Mucosa of descending colon (tissue), 3 donors: Measurements from ENCODE around the gene TSPAN15. TPM values are rescaled to one million over a fixed set of nuclear protein-coding genes. Genes with fewer than 3 reads are reported as not detected.
A peak's percentile ranks its signal among the peaks of the same experiment; 100 is the strongest.

ENCODE experiments used
- ATAC-seq: fragments of 200-7000 bp; cut with Tn5 transposase; one replicate; pipeline ENCODE4 v1.9.1; 2020; ENCODE audit warnings: mild to moderate bottlenecking, moderate library complexity
- DNase-seq, 3 donors: peaks; one replicate each; pipeline ENCODE4 v3.0.0-alpha.2; 2020
- H3K36me3 ChIP-seq: fragments of 200-600 bp; one replicate; pipeline ENCODE4 v1.8.0; 2021; ENCODE audit warnings: low read depth, mild to moderate bottlenecking
- H3K4me1 ChIP-seq: fragments of 200-600 bp; one replicate; pipeline ENCODE4 v1.8.0; 2021; ENCODE audit warnings: low read depth, mild to moderate bottlenecking
- H3K4me3 ChIP-seq: fragments of 200-600 bp; one replicate; pipeline ENCODE4 v1.8.0; 2021; ENCODE audit warnings: mild to moderate bottlenecking
- H3K9me3 ChIP-seq: fragments of 200-600 bp; one replicate; pipeline ENCODE4 v1.8.0; 2021; ENCODE audit warnings: mild to moderate bottlenecking
- CTCF ChIP-seq: fragments of 200-600 bp; IDR thresholded peaks from one replicate; pipeline ENCODE4 v1.8.0; 2022; ENCODE audit warnings: antibody characterized with exemption, mild to moderate bottlenecking
- intact Hi-C, 2 donors: fragments of 100-400 bp; cut with DNase I in 1 of 2; cut with micrococcal nuclease in 1 of 2; formaldehyde crosslinking; loops; one replicate each; pipeline versions ENCODE4 v1.11.0 to v1.11.1; 2022; cut with DNase I, micrococcal nuclease
- total RNA-seq, 3 donors: library from RNA; stranded (reverse); fragmentation: NEBNext Ultra II Directional in 2 of 3; extraction: Animal tissue kit (Norgen Biotek cat#: 25700) in 2 of 3; gene quantifications; one replicate each; pipeline versions ENCODE4 v1.2.1 to v1.2.4, GENCODE V29; 2021 to 2023
- donor health status: DM: no; HTN: no; CAD: no; lungs with moderate emphysema.
- donor health status: DM: no; HTN: no; CAD: no.
- donor health status: DM: no; HTN: yes; CAD: no.

Gene TSPAN15
- total RNA-seq, 3 donors from 2014 or later = 118 to 183 (median 139) TPM

GRCh38 chr10:69506834-69507713 lies 55.8 kb downstream of the TSPAN15 start:
- DNase-seq = peak in 2 of 3 donors; percentile 47 to 54
- Histone ChIP-seq H3K9me3 (no peaks in the 10 kb centered on the region), H3K4me1 (peaks cover 5% of the 10 kb centered on the region), H3K4me3 (no peak overlapping the region), H3K36me3 (no peaks in the 10 kb centered on the region)
- peak; percentile 42 for ATAC-seq
- TF ChIP-seq CTCF = no peak
- intact Hi-C loops = loop anchor here (5.0 kb wide), 2 partner anchors 80 to 270 kb away; no protein-coding TSS in a partner anchor

- DNase-seq = no peak
- no peak for TF ChIP-seq CTCF
- no peak overlapping the region for H3K4me3 ChIP-seq
Measured at GRCh38 chr10:69508738-69509340, 57.6 kb downstream of the TSPAN15 start.

GRCh38 chr10:69512901-69513300 lies 61.6 kb downstream of the TSPAN15 start:
- intact Hi-C loops = loop anchor here in 1 of 2 donors (10.0 kb wide), 1 partner anchor 268 kb away; no protein-coding TSS in a partner anchor
- no peak overlapping the region for H3K4me3 ChIP-seq
- H3K36me3 ChIP-seq = no peaks in the 10 kb centered on the region
- H3K9me3 ChIP-seq = no peaks in the 10 kb centered on the region
- no peak for TF ChIP-seq CTCF
- no peak for DNase-seq
- H3K4me1 ChIP-seq = no peaks in the 10 kb centered on the region
- ATAC-seq = no peak

More at GRCh38 chr10:69508738-69509340, 57.6 kb downstream of the TSPAN15 start:
- H3K9me3 ChIP-seq = no peaks in the 10 kb centered on the region
- H3K4me1 ChIP-seq = peaks cover 5% of the 10 kb centered on the region
- no peaks in the 10 kb centered on the region for H3K36me3 ChIP-seq
- intact Hi-C loops = loop anchor here (5.0 kb wide), 2 partner anchors 82 to 272 kb away; no protein-coding TSS in a partner anchor
- no peak for ATAC-seq

- Histone ChIP-seq H3K36me3 (no peaks in the 10 kb centered on the region), H3K4me1 (no peaks in the 10 kb centered on the region), H3K4me3 (no peak overlapping the region), H3K9me3 (no peaks in the 10 kb centered on the region)
- ATAC-seq (no peak), DNase-seq (no peak)
- intact Hi-C loops = loop anchor here in 1 of 2 donors (2.0 to 10.0 kb wide), 2 partner anchors 125 to 269 kb away; no protein-coding TSS in a partner anchor
- TF ChIP-seq CTCF = no peak
Measured at GRCh38 chr10:69513617-69514016, 62.4 kb downstream of the TSPAN15 start.

- Histone ChIP-seq H3K4me3 (no peak overlapping the region), H3K4me1 (no peaks in the 10 kb centered on the region), H3K9me3 (no peaks in the 10 kb centered on the region), H3K36me3 (no peaks in the 10 kb centered on the region)
- ATAC-seq = peak; percentile 97
- TF ChIP-seq CTCF = peak; percentile 74
- peak; percentile 73 to 89 (median 85) for DNase-seq
- intact Hi-C loops = loop anchor here (2.0 to 10.0 kb wide), 3 partner anchors 123 to 271 kb away; no protein-coding TSS in a partner anchor
Measured at GRCh38 chr10:69515699-69516259, 64.5 kb downstream of the TSPAN15 start.
